ENCODE results near the gene PRPF39.
"Not testable (repeated sequence)": the region's sequence is repeated elsewhere in the genome, so short reads cannot be mapped to it uniquely, and the experiment has no call there.

PRPF39 gene

GRCh38 chr14:45136399-45136798 is 52.5 kb downstream of the PRPF39 start:
- DNase-seq: no peak

- DNase-seq: no peak
Measured at GRCh38 chr14:45140661-45141187, 56.8 kb downstream of the PRPF39 start.

GRCh38 chr14:45142083-45142482 is 58.2 kb downstream of the PRPF39 start:
- not testable (repeated sequence) for DNase-seq

- no peak for DNase-seq
Measured at GRCh38 chr14:45144658-45145057, 60.7 kb downstream of the PRPF39 start.

GRCh38 chr14:45145214-45145613 is 61.3 kb downstream of the PRPF39 start:
- DNase-seq: no peak

GRCh38 chr14:45149602-45150001 is 65.7 kb downstream of the PRPF39 start:
- DNase-seq: no peak

GRCh38 chr14:45150386-45150890 is 66.5 kb downstream of the PRPF39 start:
- no peak for DNase-seq

GRCh38 chr14:45156067-45156466 is 72.2 kb downstream of the PRPF39 start:
- peak; percentile 4 for DNase-seq
